MCF 10A (cell line): ENCODE results near the gene FEV. TPM values are rescaled to one million over a fixed set of nuclear protein-coding genes. Genes with fewer than 3 reads are reported as not detected.
A peak's percentile ranks its signal among the peaks of the same experiment; 100 is the strongest.

Experiments
- BruUV-seq: library from RNA; stranded (reverse); fragments of 400-500 nt; replicated peaks from 2 replicates; lab custom pipeline; 2021; lab: Mats Ljungman, UMichigan
- CTCF ChIA-PET: fragments of 300-600 bp; sonication (Branson Sonifier 250); formaldehyde crosslinking; extraction: SDS; loops from one replicate; lab custom pipeline; 2021; ENCODE audit warnings: antibody characterized with exemption, inconsistent platforms; lab: Yijun Ruan, JAX
- POLR2A ChIA-PET: fragments of 300-600, 350-650 bp; sonication (Branson Sonifier 250); formaldehyde crosslinking; extraction: SDS; loops from one replicate; lab custom pipeline; 2020; ENCODE audit warnings: antibody characterized with exemption, inconsistent platforms; lab: Yijun Ruan, JAX
- DNase-seq: peaks from one replicate; pipeline ENCODE4 v3.0.0-alpha.2; 2018; ENCODE audit not compliant: unreplicated experiment
- H3K27ac Mint-ChIP-seq: one replicate; pipeline ENCODE4 v1.8.0; 2022; ENCODE audit warnings: mild to moderate bottlenecking, low read depth, mixed read lengths; ENCODE audit not compliant: unreplicated experiment
- H3K27me3 Mint-ChIP-seq: one replicate; pipeline ENCODE4 v1.8.0; 2022; ENCODE audit warnings: mixed read lengths; ENCODE audit not compliant: insufficient read depth, unreplicated experiment
- H3K36me3 Mint-ChIP-seq: one replicate; pipeline ENCODE4 v1.8.0; 2022; ENCODE audit warnings: mild to moderate bottlenecking, moderate library complexity, mixed read lengths; ENCODE audit not compliant: insufficient read depth, unreplicated experiment
- H3K4me1 Mint-ChIP-seq: one replicate; pipeline ENCODE4 v1.8.0; 2022; ENCODE audit warnings: mixed read lengths; ENCODE audit not compliant: insufficient read depth, unreplicated experiment
- H3K4me3 Mint-ChIP-seq: one replicate; pipeline ENCODE4 v1.8.0; 2022; ENCODE audit warnings: mild to moderate bottlenecking, moderate library complexity, mixed read lengths; ENCODE audit not compliant: unreplicated experiment
- H3K9me3 Mint-ChIP-seq: one replicate; pipeline ENCODE4 v1.8.0; 2022; ENCODE audit warnings: mixed read lengths; ENCODE audit not compliant: unreplicated experiment
- intact Hi-C: fragments of 100-400 bp; cut with micrococcal nuclease; formaldehyde crosslinking; loops from 2 replicates; pipeline ENCODE4 v1.14.1; 2022
- total RNA-seq: library from RNA; stranded (reverse); gene quantifications from 2 replicates; pipeline ENCODE4 v1.2.3, GENCODE V29; 2022
- TF ChIP-seq, protein P1 (sequence below): fragments of 200-600 bp; IDR thresholded peaks from one replicate; pipeline ENCODE4 v1.8.0; 2022; ENCODE audit warnings: antibody characterized with exemption, mild to moderate bottlenecking; ENCODE audit not compliant: unreplicated experiment

Gene FEV
- total RNA-seq, 1 experiment from 2014 or later: not detected

DNA sequence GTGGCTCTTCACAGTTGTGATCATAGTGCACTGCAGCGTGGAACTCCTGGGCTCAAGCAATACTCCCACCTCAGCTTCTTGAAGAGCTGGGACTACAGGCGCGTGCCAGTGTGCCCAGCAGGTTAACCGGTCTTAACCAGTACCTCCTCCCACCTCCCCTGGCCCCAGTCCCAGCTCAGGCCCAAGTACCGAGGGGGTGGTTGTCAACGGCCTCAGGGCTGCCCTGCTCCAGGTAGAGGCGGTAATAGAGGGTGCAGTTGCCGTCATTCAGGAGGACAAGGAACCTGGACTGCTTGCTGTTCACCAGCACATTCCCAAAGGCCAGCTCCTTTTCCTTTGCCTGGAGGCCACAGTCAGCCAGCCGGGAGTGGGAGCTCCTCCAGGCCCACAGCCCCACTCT lies 36.6 kb upstream of the FEV start:
- peak; percentile 56 for DNase-seq
- Mint-ChIP-seq H3K27ac (no peak overlapping the region), H3K4me1 (no peaks in the 10 kb centered on the region), H3K27me3 (no peaks in the 10 kb centered on the region), H3K4me3 (no peak overlapping the region), H3K36me3 (peaks cover 4% of the 10 kb centered on the region), H3K9me3 (no peaks in the 10 kb centered on the region)
- no TSS peak for BruUV-seq
- CTCF ChIA-PET: interaction anchor here (0.6 to 14.0 kb wide), 4 partner anchors 9 to 133 kb away, joined by 3 to 178 read pairs (median 5); no protein-coding TSS in a partner anchor
- POLR2A ChIA-PET: no interaction called here
- intact Hi-C loops: no loop called here
- TF ChIP-seq, protein P1, sequence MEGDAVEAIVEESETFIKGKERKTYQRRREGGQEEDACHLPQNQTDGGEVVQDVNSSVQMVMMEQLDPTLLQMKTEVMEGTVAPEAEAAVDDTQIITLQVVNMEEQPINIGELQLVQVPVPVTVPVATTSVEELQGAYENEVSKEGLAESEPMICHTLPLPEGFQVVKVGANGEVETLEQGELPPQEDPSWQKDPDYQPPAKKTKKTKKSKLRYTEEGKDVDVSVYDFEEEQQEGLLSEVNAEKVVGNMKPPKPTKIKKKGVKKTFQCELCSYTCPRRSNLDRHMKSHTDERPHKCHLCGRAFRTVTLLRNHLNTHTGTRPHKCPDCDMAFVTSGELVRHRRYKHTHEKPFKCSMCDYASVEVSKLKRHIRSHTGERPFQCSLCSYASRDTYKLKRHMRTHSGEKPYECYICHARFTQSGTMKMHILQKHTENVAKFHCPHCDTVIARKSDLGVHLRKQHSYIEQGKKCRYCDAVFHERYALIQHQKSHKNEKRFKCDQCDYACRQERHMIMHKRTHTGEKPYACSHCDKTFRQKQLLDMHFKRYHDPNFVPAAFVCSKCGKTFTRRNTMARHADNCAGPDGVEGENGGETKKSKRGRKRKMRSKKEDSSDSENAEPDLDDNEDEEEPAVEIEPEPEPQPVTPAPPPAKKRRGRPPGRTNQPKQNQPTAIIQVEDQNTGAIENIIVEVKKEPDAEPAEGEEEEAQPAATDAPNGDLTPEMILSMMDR: no peak

DNA sequence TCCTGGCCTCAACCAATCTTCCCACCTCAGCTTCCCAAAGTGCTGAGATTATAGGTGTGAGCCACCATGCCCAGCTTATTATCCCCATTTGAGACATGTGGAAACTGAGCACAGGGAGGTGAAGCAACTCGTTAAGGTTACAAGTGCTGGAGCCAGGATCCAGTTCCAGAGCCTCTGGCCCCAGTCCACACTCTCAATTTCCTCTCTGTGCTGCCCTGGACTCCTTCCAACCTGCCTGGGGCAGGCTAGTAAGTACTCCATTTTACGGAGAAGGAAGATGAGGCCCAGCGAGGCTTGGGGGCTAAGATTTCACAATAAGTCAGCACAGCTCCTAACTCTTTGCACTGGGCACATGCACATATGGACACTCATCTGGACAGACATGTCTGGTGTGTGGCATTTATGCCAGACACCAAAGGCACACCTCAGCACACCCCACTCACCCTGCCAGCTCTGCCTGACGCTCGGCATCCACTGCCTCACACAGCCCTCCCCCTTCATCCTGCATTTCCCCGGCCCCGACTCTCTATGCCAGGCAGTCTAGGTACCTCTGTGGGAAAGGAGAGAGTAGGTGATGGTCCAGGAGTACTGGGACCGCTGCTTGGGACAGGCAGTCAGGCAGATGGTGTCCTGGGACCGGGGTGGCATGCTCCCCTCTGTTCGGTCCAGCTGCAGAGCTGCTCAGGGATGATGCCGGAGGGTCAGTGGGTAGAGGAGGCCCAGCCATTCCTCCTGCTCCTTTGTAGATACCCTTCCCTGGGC lies 35.8 kb upstream of the FEV start:
- no peak overlapping the region for H3K4me3 Mint-ChIP-seq
- H3K9me3 Mint-ChIP-seq: no peaks in the 10 kb centered on the region
- H3K27ac Mint-ChIP-seq: no peak overlapping the region
- no peaks in the 10 kb centered on the region for H3K27me3 Mint-ChIP-seq
- CTCF ChIA-PET: interaction anchor here (0.6 to 14.0 kb wide), 8 partner anchors 9 to 279 kb away, joined by 3 to 178 read pairs (median 4); no protein-coding TSS in a partner anchor
- POLR2A ChIA-PET: interaction anchor here (0.6 to 0.7 kb wide), 2 partner anchors 22 to 261 kb away, joined by 3 to 4 read pairs; no protein-coding TSS in a partner anchor
- TF ChIP-seq, protein P1: no peak
- DNase-seq: peak; percentile 61
- H3K36me3 Mint-ChIP-seq: peaks cover 4% of the 10 kb centered on the region
- no TSS peak for BruUV-seq
- intact Hi-C loops: no loop called here
- H3K4me1 Mint-ChIP-seq: no peaks in the 10 kb centered on the region

DNA sequence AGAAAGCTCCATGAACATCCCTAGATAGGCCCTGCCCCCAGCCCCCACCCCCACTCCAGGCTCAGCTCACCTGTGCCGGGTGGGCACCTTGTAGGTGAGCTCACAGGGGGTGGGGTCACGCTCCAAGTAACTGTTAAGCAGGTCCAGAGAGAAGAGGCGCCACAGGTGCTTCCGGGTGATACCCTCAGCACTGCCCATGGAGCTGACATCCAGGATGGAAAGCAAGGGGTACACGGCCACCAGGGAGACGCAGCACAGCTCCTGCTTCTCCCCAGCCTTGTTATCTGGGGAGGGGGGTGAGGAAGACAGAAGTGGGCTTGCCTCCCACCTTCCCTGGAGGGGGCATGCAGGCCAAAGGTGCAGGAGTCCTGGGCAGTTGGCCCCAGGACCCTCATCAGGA lies 34.5 kb upstream of the FEV start:
- Mint-ChIP-seq H3K4me3 (no peak overlapping the region), H3K4me1 (no peaks in the 10 kb centered on the region), H3K27me3 (peaks cover 12% of the 10 kb centered on the region), H3K36me3 (no peaks in the 10 kb centered on the region), H3K9me3 (no peaks in the 10 kb centered on the region), H3K27ac (no peak overlapping the region)
- intact Hi-C loops: no loop called here
- BruUV-seq: no TSS peak
- DNase-seq: no peak
- ChIA-PET CTCF (interaction anchor here (0.6 to 14.0 kb wide), 12 partner anchors 10 to 174 kb away, joined by 3 to 178 read pairs (median 4); no protein-coding TSS in a partner anchor), POLR2A (no interaction called here)
- TF ChIP-seq, protein P1: no peak

DNA sequence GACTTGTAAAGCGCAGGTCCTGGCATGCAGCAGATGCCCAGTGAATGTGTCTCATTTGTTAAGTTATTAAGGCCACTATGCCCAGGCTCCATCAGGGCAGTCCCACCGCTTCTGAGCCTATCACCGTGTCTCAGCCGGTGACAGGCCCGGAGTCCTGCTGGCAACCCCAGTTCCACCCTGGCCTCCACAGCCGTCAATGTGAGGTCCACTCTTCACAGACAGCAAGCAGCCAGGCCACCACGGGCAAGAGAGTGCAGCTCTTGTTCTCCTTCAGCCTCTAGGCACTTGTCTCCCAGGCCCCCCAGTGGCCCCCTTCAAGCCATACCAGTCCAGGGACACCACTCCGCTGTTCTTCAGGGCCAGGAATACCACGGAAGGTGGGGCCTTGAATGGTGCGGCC lies 33.7 kb upstream of the FEV start:
- TF ChIP-seq, protein P1: no peak
- peaks cover 19% of the 10 kb centered on the region for H3K27me3 Mint-ChIP-seq
- H3K4me3 Mint-ChIP-seq: no peak overlapping the region
- DNase-seq: no peak
- ChIA-PET POLR2A (no interaction called here), CTCF (interaction anchor here (1.0 to 3.0 kb wide), 7 partner anchors 8 to 121 kb away, joined by 3 to 28 read pairs (median 4); no protein-coding TSS in a partner anchor)
- H3K36me3 Mint-ChIP-seq: no peaks in the 10 kb centered on the region
- H3K4me1 Mint-ChIP-seq: no peaks in the 10 kb centered on the region
- H3K9me3 Mint-ChIP-seq: no peaks in the 10 kb centered on the region
- H3K27ac Mint-ChIP-seq: no peak overlapping the region
- no TSS peak for BruUV-seq
- intact Hi-C loops: no loop called here
